Eye (tissue), 1 donor: ENCODE measurements around the gene COL15A1.

Experiments
- DNase-seq: peaks from one replicate; pipeline ENCODE4 v3.0.0-alpha.2; 2015

The COL15A1 gene

GRCh38 chr9:99019510-99020331 lies 76.0 kb downstream of the COL15A1 start:
- no peak for DNase-seq

GRCh38 chr9:99020786-99021436 lies 77.2 kb downstream of the COL15A1 start:
- no peak for DNase-seq

- DNase-seq = no peak
These were observed 77.8 kb downstream of the COL15A1 start for GRCh38 chr9:99021512-99021911.

- no peak for DNase-seq
These were observed 79.5 kb downstream of the COL15A1 start for GRCh38 chr9:99023231-99023630.

- peak; percentile 65 for DNase-seq
These were observed 80.1 kb downstream of the COL15A1 start for GRCh38 chr9:99023831-99024230.

GRCh38 chr9:99024959-99025358 lies 81.3 kb downstream of the COL15A1 start:
- DNase-seq = no peak

GRCh38 chr9:99025616-99026270 lies 82.0 kb downstream of the COL15A1 start:
- no peak for DNase-seq

GRCh38 chr9:99026271-99026955 lies 82.7 kb downstream of the COL15A1 start:
- DNase-seq = no peak

GRCh38 chr9:99026956-99027298 lies 83.2 kb downstream of the COL15A1 start:
- no peak for DNase-seq

GRCh38 chr9:99027443-99027842 lies 83.7 kb downstream of the COL15A1 start:
- no peak for DNase-seq

- DNase-seq = no peak
These were observed 85.5 kb downstream of the COL15A1 start for GRCh38 chr9:99029083-99029645.

- DNase-seq = no peak
These were observed 86.4 kb downstream of the COL15A1 start for GRCh38 chr9:99030092-99030511.

- DNase-seq = no peak
These were observed 87.0 kb downstream of the COL15A1 start for GRCh38 chr9:99030610-99031109.

- no peak for DNase-seq
These were observed 87.6 kb downstream of the COL15A1 start for GRCh38 chr9:99031319-99031718.

GRCh38 chr9:99031994-99032393 lies 88.3 kb downstream of the COL15A1 start:
- no peak for DNase-seq

GRCh38 chr9:99034149-99034548 lies 90.4 kb downstream of the COL15A1 start:
- no peak for DNase-seq

- no peak for DNase-seq
These were observed 91.6 kb downstream of the COL15A1 start for GRCh38 chr9:99035313-99035712.

- DNase-seq = no peak
These were observed 94.2 kb downstream of the COL15A1 start for GRCh38 chr9:99037769-99038483.

- peak; percentile 72 for DNase-seq
These were observed 94.7 kb downstream of the COL15A1 start for GRCh38 chr9:99038484-99038820.

- DNase-seq = peak; percentile 31
These were observed 95.9 kb downstream of the COL15A1 start for GRCh38 chr9:99039505-99040182.

GRCh38 chr9:99040251-99040900 lies 96.7 kb downstream of the COL15A1 start:
- DNase-seq = peak; percentile 34
